Measurements from ENCODE around the gene MBP. TPM values are rescaled to one million over a fixed set of nuclear protein-coding genes. Genes with fewer than 3 reads are reported as not detected.

MBP gene
- total and polyA plus RNA-seq, 5 experiments from 2014 or later: 89.2 to 148 (median 105) TPM

- H3K27me3 Mint-ChIP-seq: no peaks in the 10 kb centered on the region
- ATAC-seq (no peak), DNase-seq (no peak)
- peak overlapping the region in 6 of 10 donors; percentile 16 to 91 (median 50) for H3K27ac Mint-ChIP-seq
- no peaks in the 10 kb centered on the region for H3K9me3 Mint-ChIP-seq
- peak overlapping the region in 4 of 10 donors; percentile 0 to 43 (median 23) for H3K4me3 Mint-ChIP-seq
- H3K36me3 Mint-ChIP-seq: peaks cover 4 to 34% (median 15%) of the 10 kb centered on the region in 3 donors
- H3K4me1 Mint-ChIP-seq: peaks cover 45 to 93% (median 82%) of the 10 kb centered on the region in 4 donors
- POLR2A ChIA-PET: no interaction called here
Measured at GRCh38 chr18:77081390-77081778, 51.2 kb downstream of the MBP start.

GRCh38 chr18:77079954-77080682 is 52.5 kb downstream of the MBP start:
- no peaks in the 10 kb centered on the region for H3K27me3 Mint-ChIP-seq
- H3K9me3 Mint-ChIP-seq: no peaks in the 10 kb centered on the region
- peaks cover 44 to 85% (median 81%) of the 10 kb centered on the region in 4 donors for H3K4me1 Mint-ChIP-seq
- POLR2A ChIA-PET: interaction anchor here (1.1 kb wide), 1 partner anchor 52 kb away, joined by 3 read pairs; the partner anchor contains the start of gene MBP
- ATAC-seq (peak; percentile 67 to 85), DNase-seq (peak in 1 of 10 donors; percentile 42)
- peak overlapping the region in 7 of 10 donors; percentile 13 to 68 (median 26) for H3K4me3 Mint-ChIP-seq
- peaks cover 0 to 26% (median 8%) of the 10 kb centered on the region in 3 donors for H3K36me3 Mint-ChIP-seq
- peak overlapping the region in 9 of 10 donors; percentile 37 to 91 (median 58) for H3K27ac Mint-ChIP-seq

- POLR2A ChIA-PET: interaction anchor here (1.2 kb wide), 1 partner anchor 14 kb away, joined by 3 read pairs; no protein-coding TSS in a partner anchor
- peak overlapping the region in 4 of 10 donors; percentile 11 to 83 (median 57) for H3K27ac Mint-ChIP-seq
Measured at GRCh38 chr18:77079088-77079487, 53.5 kb downstream of the MBP start.

GRCh38 chr18:77078690-77079070 is 53.9 kb downstream of the MBP start:
- Mint-ChIP-seq H3K4me3 (no peak overlapping the region), H3K27ac (peak overlapping the region in 6 of 10 donors; percentile 2 to 83 (median 53))
- POLR2A ChIA-PET: interaction anchor here (1.2 kb wide), 1 partner anchor 13 kb away, joined by 3 read pairs; no protein-coding TSS in a partner anchor

More at GRCh38 chr18:77079088-77079487, 53.5 kb downstream of the MBP start:
- Mint-ChIP-seq H3K36me3 (peaks cover 0 to 26% (median 6%) of the 10 kb centered on the region in 3 donors), H3K27me3 (no peaks in the 10 kb centered on the region), H3K9me3 (no peaks in the 10 kb centered on the region), H3K4me3 (no peak overlapping the region), H3K4me1 (peaks cover 39 to 83% (median 80%) of the 10 kb centered on the region in 4 donors)
- DNase-seq (no peak), ATAC-seq (no peak)

GRCh38 chr18:77077941-77078689 is 54.5 kb downstream of the MBP start:
- peaks cover 40 to 84% (median 81%) of the 10 kb centered on the region in 4 donors for H3K4me1 Mint-ChIP-seq
- H3K27ac Mint-ChIP-seq: peak overlapping the region in 6 of 10 donors; percentile 19 to 83 (median 63)
- H3K9me3 Mint-ChIP-seq: no peaks in the 10 kb centered on the region

More at GRCh38 chr18:77078690-77079070, 53.9 kb downstream of the MBP start:
- Mint-ChIP-seq H3K4me1 (peaks cover 39 to 83% (median 80%) of the 10 kb centered on the region in 4 donors), H3K27me3 (no peaks in the 10 kb centered on the region), H3K9me3 (no peaks in the 10 kb centered on the region), H3K36me3 (peaks cover 0 to 24% (median 6%) of the 10 kb centered on the region in 3 donors)
- ATAC-seq (no peak), DNase-seq (no peak)

GRCh38 chr18:77077401-77077800 is 55.2 kb downstream of the MBP start:
- no peaks in the 10 kb centered on the region for H3K27me3 Mint-ChIP-seq
- no peak overlapping the region for H3K4me3 Mint-ChIP-seq
- peaks cover 0 to 26% (median 3%) of the 10 kb centered on the region in 3 donors for H3K36me3 Mint-ChIP-seq
- H3K9me3 Mint-ChIP-seq: no peaks in the 10 kb centered on the region
- H3K4me1 Mint-ChIP-seq: peaks cover 40 to 83% (median 79%) of the 10 kb centered on the region in 4 donors
- ATAC-seq (no peak), DNase-seq (no peak)
- peak overlapping the region in 6 of 10 donors; percentile 47 to 87 (median 74) for H3K27ac Mint-ChIP-seq
- POLR2A ChIA-PET: no interaction called here

More at GRCh38 chr18:77077941-77078689, 54.5 kb downstream of the MBP start:
- no peaks in the 10 kb centered on the region for H3K27me3 Mint-ChIP-seq
- ATAC-seq (no peak), DNase-seq (no peak)
- H3K36me3 Mint-ChIP-seq: peaks cover 0 to 26% (median 4%) of the 10 kb centered on the region in 3 donors
- POLR2A ChIA-PET: interaction anchor here (1.2 kb wide), 1 partner anchor 13 kb away, joined by 3 read pairs; no protein-coding TSS in a partner anchor
- H3K4me3 Mint-ChIP-seq: no peak overlapping the region

GRCh38 chr18:77076111-77076510 is 56.5 kb downstream of the MBP start:
- POLR2A ChIA-PET: no interaction called here
- no peak overlapping the region for H3K4me3 Mint-ChIP-seq
- DNase-seq: no peak
- ATAC-seq: no peak
- H3K4me1 Mint-ChIP-seq: peaks cover 39 to 86% (median 80%) of the 10 kb centered on the region in 4 donors
- peaks cover 0 to 36% (median 1%) of the 10 kb centered on the region in 3 donors for H3K36me3 Mint-ChIP-seq
- H3K27ac Mint-ChIP-seq: peak overlapping the region in 2 of 10 donors; percentile 94 to 95
- H3K27me3 Mint-ChIP-seq: no peaks in the 10 kb centered on the region
- no peaks in the 10 kb centered on the region for H3K9me3 Mint-ChIP-seq

GRCh38 chr18:77074431-77074830 is 58.2 kb downstream of the MBP start:
- no peaks in the 10 kb centered on the region for H3K27me3 Mint-ChIP-seq
- DNase-seq (no peak), ATAC-seq (no peak)
- no peaks in the 10 kb centered on the region for H3K9me3 Mint-ChIP-seq
- H3K4me1 Mint-ChIP-seq: peaks cover 37 to 88% (median 81%) of the 10 kb centered on the region in 4 donors
- peak overlapping the region in 1 of 10 donors; percentile 75 for H3K4me3 Mint-ChIP-seq
- peaks cover 0 to 50% (median 1%) of the 10 kb centered on the region in 3 donors for H3K36me3 Mint-ChIP-seq
- H3K27ac Mint-ChIP-seq: peak overlapping the region; percentile 52 to 95 (median 84)
- POLR2A ChIA-PET: no interaction called here

GRCh38 chr18:77073336-77074093 is 59.1 kb downstream of the MBP start:
- peaks cover 0 to 49% (median 1%) of the 10 kb centered on the region in 3 donors for H3K36me3 Mint-ChIP-seq
- POLR2A ChIA-PET: interaction anchor here (1.3 kb wide), 1 partner anchor 11 kb away, joined by 3 read pairs; no protein-coding TSS in a partner anchor
- H3K4me1 Mint-ChIP-seq: peaks cover 35 to 90% (median 83%) of the 10 kb centered on the region in 4 donors
- peak overlapping the region in 9 of 10 donors; percentile 76 to 95 (median 88) for H3K27ac Mint-ChIP-seq
- no peaks in the 10 kb centered on the region for H3K27me3 Mint-ChIP-seq
- DNase-seq (no peak), ATAC-seq (no peak)
- H3K4me3 Mint-ChIP-seq: peak overlapping the region in 5 of 10 donors; percentile 1 to 70 (median 29)
- no peaks in the 10 kb centered on the region for H3K9me3 Mint-ChIP-seq

GRCh38 chr18:77072566-77072965 is 60.0 kb downstream of the MBP start:
- no peak for ATAC-seq
- Mint-ChIP-seq H3K4me1 (peaks cover 37 to 91% (median 84%) of the 10 kb centered on the region in 4 donors), H3K27ac (peak overlapping the region; percentile 49 to 98 (median 89)), H3K4me3 (peak overlapping the region in 1 of 10 donors; percentile 14), H3K27me3 (no peaks in the 10 kb centered on the region), H3K9me3 (no peaks in the 10 kb centered on the region), H3K36me3 (peaks cover 0 to 40% (median 1%) of the 10 kb centered on the region in 3 donors)
- DNase-seq: no peak
- POLR2A ChIA-PET: interaction anchor here (1.3 kb wide), 1 partner anchor 10 kb away, joined by 3 read pairs; no protein-coding TSS in a partner anchor

GRCh38 chr18:77071711-77072292 is 60.8 kb downstream of the MBP start:
- Mint-ChIP-seq H3K27ac (peak overlapping the region; percentile 49 to 98 (median 89)), H3K27me3 (no peaks in the 10 kb centered on the region), H3K36me3 (peaks cover 0 to 42% (median 0%) of the 10 kb centered on the region in 3 donors), H3K4me1 (peaks cover 42 to 94% (median 87%) of the 10 kb centered on the region in 4 donors), H3K9me3 (no peaks in the 10 kb centered on the region), H3K4me3 (peak overlapping the region in 8 of 10 donors; percentile 3 to 63 (median 47))
- DNase-seq: peak in 8 of 10 donors; percentile 33 to 83 (median 66)
- POLR2A ChIA-PET: interaction anchor here (1.3 kb wide), 1 partner anchor 9 kb away, joined by 3 read pairs; no protein-coding TSS in a partner anchor
- peak; percentile 58 to 82 for ATAC-seq
